DND-41 (cell line): ENCODE data around the gene LRRC32.

Experiments
- EZH2 ChIP-seq: IDR thresholded peaks from 3 replicates; pipeline ENCODE4 v1.6.1; 2012; ENCODE audit warnings: borderline replicate concordance, low read depth, mild to moderate bottlenecking, moderate library complexity, low read length, inconsistent platforms; ENCODE audit not compliant: severe bottlenecking
- TF ChIP-seq, protein P1 (sequence below): IDR thresholded peaks from 2 replicates; pipeline ENCODE4 v1.5.1; 2012; ENCODE audit warnings: borderline replicate concordance, low read length, moderate library complexity, mild to moderate bottlenecking; ENCODE audit not compliant: poor library complexity, severe bottlenecking; ENCODE audit errors: extremely low read depth

DNA sequence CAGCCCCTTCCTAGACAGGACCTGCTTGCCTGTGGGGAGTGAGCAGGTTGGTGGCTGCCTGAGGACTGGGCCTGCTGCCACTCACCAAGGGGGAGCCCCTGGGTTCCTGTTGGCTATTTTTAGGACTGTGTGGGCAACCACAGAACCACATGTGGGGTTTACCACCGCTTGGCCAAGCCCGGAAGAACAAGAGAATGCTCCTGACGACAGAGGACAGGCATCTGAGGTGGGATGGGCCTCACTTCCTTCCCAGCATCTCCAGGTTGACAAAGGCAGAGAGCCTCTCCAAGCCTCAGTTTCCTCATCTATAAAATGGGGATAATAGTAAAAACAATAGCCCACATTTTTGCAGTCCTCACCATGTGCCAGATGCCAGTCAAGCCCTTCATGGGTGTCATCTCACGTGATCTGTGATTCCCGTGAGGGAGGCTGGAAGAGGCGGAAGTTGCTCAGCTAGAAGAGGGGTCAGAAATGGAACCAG is 43.6 kb downstream of the LRRC32 start:
- TF ChIP-seq, protein P1, sequence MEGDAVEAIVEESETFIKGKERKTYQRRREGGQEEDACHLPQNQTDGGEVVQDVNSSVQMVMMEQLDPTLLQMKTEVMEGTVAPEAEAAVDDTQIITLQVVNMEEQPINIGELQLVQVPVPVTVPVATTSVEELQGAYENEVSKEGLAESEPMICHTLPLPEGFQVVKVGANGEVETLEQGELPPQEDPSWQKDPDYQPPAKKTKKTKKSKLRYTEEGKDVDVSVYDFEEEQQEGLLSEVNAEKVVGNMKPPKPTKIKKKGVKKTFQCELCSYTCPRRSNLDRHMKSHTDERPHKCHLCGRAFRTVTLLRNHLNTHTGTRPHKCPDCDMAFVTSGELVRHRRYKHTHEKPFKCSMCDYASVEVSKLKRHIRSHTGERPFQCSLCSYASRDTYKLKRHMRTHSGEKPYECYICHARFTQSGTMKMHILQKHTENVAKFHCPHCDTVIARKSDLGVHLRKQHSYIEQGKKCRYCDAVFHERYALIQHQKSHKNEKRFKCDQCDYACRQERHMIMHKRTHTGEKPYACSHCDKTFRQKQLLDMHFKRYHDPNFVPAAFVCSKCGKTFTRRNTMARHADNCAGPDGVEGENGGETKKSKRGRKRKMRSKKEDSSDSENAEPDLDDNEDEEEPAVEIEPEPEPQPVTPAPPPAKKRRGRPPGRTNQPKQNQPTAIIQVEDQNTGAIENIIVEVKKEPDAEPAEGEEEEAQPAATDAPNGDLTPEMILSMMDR, result no peak
- TF ChIP-seq EZH2, result no peak
